IMR-90 (cell line): ENCODE results near the gene DLL4.

Source experiments
- BHLHE40 ChIP-seq: fragments of 150-350 bp; IDR thresholded peaks from 2 replicates; pipeline ENCODE4 v1.6.1; 2016; ENCODE audit warnings: mild to moderate bottlenecking, low read depth, low read length
- CTCF ChIP-seq: conservative IDR thresholded peaks from 2 replicates; pipeline ENCODE4 v1.5.1; 2012; ENCODE audit warnings: mild to moderate bottlenecking, low read depth, low read length, improper control_type of control experiment
- POLR2A ChIP-seq: IDR thresholded peaks from 2 replicates; pipeline ENCODE4 v1.6.1; 2012; ENCODE audit warnings: mild to moderate bottlenecking, low read depth, low read length
- RAD21 ChIP-seq: IDR thresholded peaks from 2 replicates; pipeline ENCODE4 v1.6.1; 2012; ENCODE audit warnings: low read length, improper control_type of control experiment
- RCOR1 ChIP-seq: IDR thresholded peaks from 2 replicates; pipeline ENCODE4 v1.6.1; 2012; ENCODE audit warnings: mild to moderate bottlenecking, low read length, improper control_type of control experiment; ENCODE audit not compliant: insufficient replicate concordance

DNA sequence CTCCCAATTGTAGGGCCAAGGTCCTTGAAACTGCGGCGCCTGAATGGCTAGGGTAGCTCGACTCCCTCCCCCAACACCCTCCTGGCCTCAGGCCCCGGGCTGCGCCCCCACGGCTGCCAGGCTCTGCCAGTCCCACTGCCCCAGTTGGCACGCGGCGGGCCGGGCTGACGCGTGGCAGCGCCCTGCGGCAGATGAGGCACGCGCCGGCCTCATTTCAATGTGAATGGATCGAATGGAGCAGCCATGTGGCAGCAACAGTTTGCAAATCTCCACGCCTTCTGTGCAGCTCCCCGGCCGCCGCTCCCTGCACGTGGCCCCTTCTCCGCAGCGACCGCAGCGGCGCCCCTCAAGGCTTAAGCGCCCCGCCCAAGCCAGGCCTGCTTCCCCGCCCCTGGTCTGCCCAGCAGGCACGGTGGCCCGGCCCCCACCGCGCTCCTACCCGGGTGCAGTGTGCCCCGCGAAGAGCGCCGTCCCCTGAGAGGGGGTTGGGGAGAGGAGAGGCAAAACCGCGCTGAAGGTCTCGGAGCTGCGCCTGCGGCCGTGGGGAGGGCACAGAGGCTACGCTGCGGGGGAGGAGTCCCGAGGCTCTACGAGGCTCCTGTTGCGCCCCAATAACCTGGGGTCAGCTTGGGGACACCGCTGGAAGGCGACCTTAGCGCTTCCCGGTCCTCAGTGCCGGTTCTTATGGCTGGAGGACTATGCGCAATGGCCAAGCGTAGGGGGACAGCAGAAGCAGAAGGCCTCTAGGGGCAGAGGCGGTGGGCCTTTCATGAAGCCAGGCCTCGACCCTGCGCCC lies 3.1 kb upstream of the DLL4 start:
- TF ChIP-seq CTCF (no peak), RCOR1 (no peak), BHLHE40 (no peak), POLR2A (no peak), RAD21 (no peak)
